ENCODE measurements around the gene CMTM5.

- no peak for TF ChIP-seq MAX (IDR thresholded peaks at IDR 0.05; ENCODE audit: low read depth, low read length)
- TF ChIP-seq CTCF (IDR thresholded peaks at IDR 0.05; ENCODE audit: low read depth, low read length): no peak
- no peak for TF ChIP-seq POLR2A (IDR thresholded peaks at IDR 0.05; ENCODE audit: extremely low read depth, insufficient read length)
- no peak for TF ChIP-seq MYC (IDR thresholded peaks at IDR 0.05; ENCODE audit: low read depth, low read length)
Measured at GRCh38 chr14:23377573-23378563, 1.0 kb downstream of the CMTM5 start.
